Glutamatergic neuron (in vitro differentiated cells): ENCODE measurements around the gene SPPL3. TPM values are rescaled to one million over a fixed set of nuclear protein-coding genes. Genes with fewer than 3 reads are reported as not detected.

Experiments used
- DNase-seq: peaks from one replicate; pipeline ENCODE4 v3.0.0; 2022
- H3K27ac Mint-ChIP-seq: one replicate; pipeline ENCODE4 v1.8.0; 2020; ENCODE audit warnings: mild to moderate bottlenecking, mixed read lengths, inconsistent platforms; ENCODE audit not compliant: unreplicated experiment
- H3K27me3 Mint-ChIP-seq: one replicate; pipeline ENCODE4 v1.8.0; 2020; ENCODE audit warnings: mild to moderate bottlenecking, moderate library complexity, mixed read lengths, inconsistent platforms; ENCODE audit not compliant: unreplicated experiment
- H3K36me3 Mint-ChIP-seq: one replicate; pipeline ENCODE4 v1.8.0; 2020; ENCODE audit warnings: mild to moderate bottlenecking, mixed read lengths, inconsistent platforms; ENCODE audit not compliant: unreplicated experiment
- H3K4me1 Mint-ChIP-seq: one replicate; pipeline ENCODE4 v1.8.0; 2020; ENCODE audit warnings: mild to moderate bottlenecking, low read depth, mixed read lengths, inconsistent platforms; ENCODE audit not compliant: unreplicated experiment
- H3K4me3 Mint-ChIP-seq: one replicate; pipeline ENCODE4 v1.8.0; 2020; ENCODE audit warnings: mild to moderate bottlenecking, mixed read lengths, inconsistent platforms; ENCODE audit not compliant: unreplicated experiment
- H3K9me3 Mint-ChIP-seq: one replicate; pipeline ENCODE4 v1.8.0; 2020; ENCODE audit warnings: mild to moderate bottlenecking, moderate library complexity, mixed read lengths, inconsistent platforms; ENCODE audit not compliant: unreplicated experiment
- total RNA-seq: library from RNA; stranded (reverse); fragmentation: NEBNext Ultra II Directional; extraction: Animal tissue kit (Norgen Biotek cat#: 25700); gene quantifications from one replicate; pipeline ENCODE4 v1.2.1, GENCODE V29; 2021; ENCODE audit not compliant: unreplicated experiment
- TF ChIP-seq, protein P1 (sequence below): fragments of 200-600 bp; sonication (generic); IDR thresholded peaks from one replicate; pipeline ENCODE4 v1.5.0; 2021; ENCODE audit not compliant: partially characterized antibody, unreplicated experiment

The SPPL3 gene
- total RNA-seq, 1 donor from 2014 or later, result 53.4 TPM

GRCh38 chr12:120784804-120785203, 119.4 kb downstream of the SPPL3 start:
- H3K27me3 Mint-ChIP-seq, result no peaks in the 10 kb centered on the region
- peaks cover 2% of the 10 kb centered on the region for H3K9me3 Mint-ChIP-seq
- no peaks in the 10 kb centered on the region for H3K36me3 Mint-ChIP-seq
- TF ChIP-seq, protein P1, sequence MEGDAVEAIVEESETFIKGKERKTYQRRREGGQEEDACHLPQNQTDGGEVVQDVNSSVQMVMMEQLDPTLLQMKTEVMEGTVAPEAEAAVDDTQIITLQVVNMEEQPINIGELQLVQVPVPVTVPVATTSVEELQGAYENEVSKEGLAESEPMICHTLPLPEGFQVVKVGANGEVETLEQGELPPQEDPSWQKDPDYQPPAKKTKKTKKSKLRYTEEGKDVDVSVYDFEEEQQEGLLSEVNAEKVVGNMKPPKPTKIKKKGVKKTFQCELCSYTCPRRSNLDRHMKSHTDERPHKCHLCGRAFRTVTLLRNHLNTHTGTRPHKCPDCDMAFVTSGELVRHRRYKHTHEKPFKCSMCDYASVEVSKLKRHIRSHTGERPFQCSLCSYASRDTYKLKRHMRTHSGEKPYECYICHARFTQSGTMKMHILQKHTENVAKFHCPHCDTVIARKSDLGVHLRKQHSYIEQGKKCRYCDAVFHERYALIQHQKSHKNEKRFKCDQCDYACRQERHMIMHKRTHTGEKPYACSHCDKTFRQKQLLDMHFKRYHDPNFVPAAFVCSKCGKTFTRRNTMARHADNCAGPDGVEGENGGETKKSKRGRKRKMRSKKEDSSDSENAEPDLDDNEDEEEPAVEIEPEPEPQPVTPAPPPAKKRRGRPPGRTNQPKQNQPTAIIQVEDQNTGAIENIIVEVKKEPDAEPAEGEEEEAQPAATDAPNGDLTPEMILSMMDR, result no peak
- no peak overlapping the region for H3K27ac Mint-ChIP-seq
- no peak overlapping the region for H3K4me3 Mint-ChIP-seq
- no peak for DNase-seq
- H3K4me1 Mint-ChIP-seq, result no peaks in the 10 kb centered on the region

- no peak overlapping the region for H3K27ac Mint-ChIP-seq
- no peaks in the 10 kb centered on the region for H3K4me1 Mint-ChIP-seq
- no peak overlapping the region for H3K4me3 Mint-ChIP-seq
- no peaks in the 10 kb centered on the region for H3K36me3 Mint-ChIP-seq
- TF ChIP-seq, protein P1, result no peak
- no peaks in the 10 kb centered on the region for H3K9me3 Mint-ChIP-seq
- DNase-seq, result no peak
- H3K27me3 Mint-ChIP-seq, result no peaks in the 10 kb centered on the region
Measured at GRCh38 chr12:120783197-120783596, 121.0 kb downstream of the SPPL3 start.

DNA sequence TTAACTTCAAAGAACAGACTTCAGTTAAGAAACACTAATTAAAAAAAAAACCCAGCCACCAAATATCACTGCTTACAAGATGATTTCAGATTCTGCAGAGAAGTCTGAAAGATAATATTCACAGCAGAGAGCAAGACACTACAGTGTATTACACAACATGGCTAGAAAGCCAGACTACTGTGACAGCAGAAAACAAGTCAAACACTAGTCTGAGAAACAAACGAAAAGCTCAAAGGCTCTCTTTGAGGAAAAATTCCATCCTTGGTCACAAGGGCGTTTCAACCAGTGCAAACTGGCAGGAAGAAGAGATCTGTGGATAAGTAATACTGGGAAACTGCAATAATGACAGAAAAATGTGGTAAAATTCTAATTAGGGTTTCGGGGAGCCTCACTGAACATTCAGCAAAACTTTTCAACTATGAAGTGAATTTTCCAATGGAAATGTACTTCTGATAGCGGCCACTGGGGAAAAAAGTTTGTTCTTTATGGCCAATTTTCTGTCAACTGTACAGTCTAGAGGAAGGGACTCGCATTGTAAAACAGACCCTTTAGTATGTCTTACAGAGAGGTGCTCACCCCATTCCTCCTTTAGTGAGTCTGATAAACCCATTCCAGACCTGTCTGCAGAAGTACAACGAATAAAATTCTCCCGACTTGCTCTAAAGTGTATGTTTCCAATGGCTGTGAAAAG, 128.2 kb downstream of the SPPL3 start:
- peaks cover 2% of the 10 kb centered on the region for H3K9me3 Mint-ChIP-seq
- H3K4me3 Mint-ChIP-seq, result no peak overlapping the region
- no peak for DNase-seq
- H3K27me3 Mint-ChIP-seq, result no peaks in the 10 kb centered on the region
- no peaks in the 10 kb centered on the region for H3K4me1 Mint-ChIP-seq
- TF ChIP-seq, protein P1, result peak; percentile 56
- H3K36me3 Mint-ChIP-seq, result no peaks in the 10 kb centered on the region
- H3K27ac Mint-ChIP-seq, result no peak overlapping the region

DNA sequence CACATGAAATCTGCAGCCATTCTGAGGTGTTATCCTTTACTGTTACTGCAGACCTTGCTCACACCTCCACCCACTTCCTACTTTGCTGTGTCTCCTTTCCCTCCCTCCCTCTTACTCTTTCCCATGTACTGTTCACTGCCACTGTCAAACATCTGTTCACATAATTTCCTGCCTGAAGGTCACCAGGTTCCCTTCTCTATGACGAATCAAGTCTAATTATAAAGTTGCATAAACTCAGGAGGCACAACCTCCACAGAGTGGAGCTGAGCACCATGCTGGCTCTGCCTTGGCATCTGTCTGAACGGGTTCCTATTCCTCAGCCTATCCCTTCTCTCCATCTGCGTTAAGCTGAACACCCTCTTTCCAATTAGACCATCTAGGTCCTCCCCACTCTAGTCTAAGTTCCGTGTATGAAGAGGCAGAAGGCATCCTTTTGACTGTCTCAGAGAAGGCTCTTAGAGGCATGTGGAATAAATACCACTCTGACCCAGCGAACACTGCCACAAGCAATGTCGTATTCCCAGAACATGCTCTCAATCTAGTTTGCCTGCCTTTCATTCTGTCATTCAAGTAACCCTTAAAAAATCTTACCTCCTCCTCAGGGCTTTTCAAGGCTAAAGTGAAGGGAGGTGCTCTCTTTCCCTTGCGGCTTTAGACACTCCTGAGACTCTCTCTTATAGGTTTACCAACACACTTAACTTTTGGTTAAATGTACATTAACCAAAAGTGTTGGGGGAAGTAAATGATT, 129.8 kb downstream of the SPPL3 start:
- H3K4me1 Mint-ChIP-seq, result no peaks in the 10 kb centered on the region
- H3K27me3 Mint-ChIP-seq, result no peaks in the 10 kb centered on the region
- no peak for DNase-seq
- peaks cover 2% of the 10 kb centered on the region for H3K9me3 Mint-ChIP-seq
- peaks cover 4% of the 10 kb centered on the region for H3K36me3 Mint-ChIP-seq
- TF ChIP-seq, protein P1, result no peak
- H3K4me3 Mint-ChIP-seq, result no peak overlapping the region
- H3K27ac Mint-ChIP-seq, result no peak overlapping the region

- H3K27ac Mint-ChIP-seq, result no peak overlapping the region
Measured at GRCh38 chr12:120771097-120771496, 133.1 kb downstream of the SPPL3 start.

More at GRCh38 chr12:120771097-120771496, 133.1 kb downstream of the SPPL3 start:
- Mint-ChIP-seq H3K4me3 (no peak overlapping the region), H3K36me3 (peaks cover 14% of the 10 kb centered on the region), H3K9me3 (peaks cover 2% of the 10 kb centered on the region), H3K27me3 (no peaks in the 10 kb centered on the region), H3K4me1 (no peaks in the 10 kb centered on the region)
- TF ChIP-seq, protein P1, result no peak
- no peak for DNase-seq
